GM18909 (cell line): ENCODE results near the gene TMEM17.
"Not testable (repeated sequence)": the region's sequence is repeated elsewhere in the genome, so short reads cannot be mapped to it uniquely, and the experiment has no call there.

ENCODE experiments used
- ATAC-seq: cut with Tn5 transposase; IDR thresholded peaks from one replicate; pipeline ENCODE4 v1.9.1; 2021; ENCODE audit warnings: mild to moderate bottlenecking; ENCODE audit not compliant: unreplicated experiment, poor library complexity

The TMEM17 gene, protein sequence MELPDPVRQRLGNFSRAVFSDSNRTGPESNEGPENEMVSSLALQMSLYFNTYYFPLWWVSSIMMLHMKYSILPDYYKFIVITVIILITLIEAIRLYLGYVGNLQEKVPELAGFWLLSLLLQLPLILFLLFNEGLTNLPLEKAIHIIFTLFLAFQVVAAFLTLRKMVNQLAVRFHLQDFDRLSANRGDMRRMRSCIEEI

DNA sequence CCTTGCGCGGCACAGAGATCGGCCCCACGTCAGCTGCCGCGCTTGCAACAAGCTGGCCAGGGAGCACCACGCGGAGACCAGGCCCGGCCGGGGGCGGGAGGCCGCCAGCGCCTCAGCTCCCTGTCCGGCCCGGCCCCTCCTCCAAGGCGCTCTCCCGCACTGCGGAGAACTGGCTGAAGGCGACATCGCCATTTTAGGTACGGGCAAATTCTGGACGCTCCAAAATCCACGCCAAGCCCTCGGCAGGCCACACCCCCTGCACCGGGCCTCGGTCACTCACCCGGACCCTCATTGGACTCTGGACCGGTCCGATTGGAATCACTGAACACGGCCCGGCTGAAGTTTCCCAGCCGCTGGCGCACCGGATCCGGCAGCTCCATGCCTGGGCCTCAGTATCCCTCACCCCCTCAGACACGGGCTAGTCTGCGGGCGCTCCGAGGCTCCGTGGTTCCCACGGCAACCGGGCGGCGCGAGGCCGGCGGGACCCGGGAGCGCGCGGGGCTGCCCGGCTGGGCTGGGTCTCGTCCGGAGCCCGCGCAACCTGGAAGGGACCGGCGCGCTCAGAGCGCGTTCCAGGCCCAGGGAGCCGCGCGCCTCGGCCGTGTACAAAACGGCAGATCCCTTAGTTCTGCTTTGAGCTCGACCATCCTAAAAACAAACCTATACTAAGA is at the start of gene TMEM17:
Gene TMEM17 (minus strand): TSS at position 446 of the 671 bp plus-strand sequence. CDS start 66 bp downstream, at position 380.
- ATAC-seq: peak; percentile 86

DNA sequence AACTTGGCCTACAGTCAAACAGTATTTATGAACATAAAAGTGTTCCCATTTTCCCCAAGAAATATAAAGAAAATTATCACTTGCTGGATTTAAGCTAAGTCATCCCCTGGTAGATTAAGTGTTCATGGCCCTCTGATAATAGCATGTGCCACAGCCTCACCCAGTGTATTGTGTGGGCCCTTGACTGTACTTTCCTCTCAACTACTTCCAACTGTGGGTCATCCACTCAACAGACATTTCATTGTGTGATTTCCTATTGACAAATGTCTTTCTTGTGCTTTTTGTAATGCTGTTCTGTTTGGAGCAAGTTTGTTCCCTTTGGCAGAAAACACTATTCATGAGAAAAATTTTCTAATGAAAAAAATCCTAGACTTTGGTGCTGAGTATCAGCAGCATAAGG is 48.4 kb upstream of the TMEM17 start:
- no peak for ATAC-seq

DNA sequence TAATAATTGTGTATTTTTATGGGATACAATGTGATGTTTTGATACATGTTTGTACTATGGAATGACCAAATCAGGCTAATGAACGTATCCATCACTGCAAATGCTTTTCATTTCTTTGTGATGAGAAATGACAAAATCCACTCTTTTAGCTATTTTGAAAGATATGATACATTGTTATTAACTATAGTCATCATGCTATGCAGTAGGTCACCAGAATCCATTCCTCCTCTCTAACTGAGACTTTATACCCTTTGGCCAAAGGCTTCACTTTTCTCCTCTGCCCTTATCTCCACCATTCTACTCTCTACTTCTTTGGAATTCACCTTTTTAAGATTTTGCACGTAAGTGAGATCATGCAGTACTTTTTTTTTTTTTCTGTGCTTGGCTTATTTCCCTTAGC is 44.5 kb upstream of the TMEM17 start:
- ATAC-seq: no peak

DNA sequence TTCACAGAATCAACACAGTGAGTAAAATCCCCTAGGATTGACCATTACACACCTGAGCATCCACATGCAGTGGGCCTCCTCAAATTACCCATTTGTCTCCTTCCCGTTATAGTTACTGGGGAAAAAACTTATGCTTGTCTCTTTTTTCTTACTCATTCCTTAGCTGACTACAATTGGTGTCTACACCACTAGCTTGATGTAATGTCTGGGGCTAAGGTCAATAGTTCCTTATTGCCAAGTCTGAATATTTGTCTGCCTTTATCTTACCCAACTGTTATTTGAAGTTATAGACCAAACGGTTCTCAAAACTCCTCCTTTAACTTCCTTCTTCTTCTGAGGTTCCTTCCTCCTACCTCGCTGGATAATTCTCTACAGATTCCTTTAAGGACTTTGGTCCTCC is 41.9 kb upstream of the TMEM17 start:
- ATAC-seq: no peak

DNA sequence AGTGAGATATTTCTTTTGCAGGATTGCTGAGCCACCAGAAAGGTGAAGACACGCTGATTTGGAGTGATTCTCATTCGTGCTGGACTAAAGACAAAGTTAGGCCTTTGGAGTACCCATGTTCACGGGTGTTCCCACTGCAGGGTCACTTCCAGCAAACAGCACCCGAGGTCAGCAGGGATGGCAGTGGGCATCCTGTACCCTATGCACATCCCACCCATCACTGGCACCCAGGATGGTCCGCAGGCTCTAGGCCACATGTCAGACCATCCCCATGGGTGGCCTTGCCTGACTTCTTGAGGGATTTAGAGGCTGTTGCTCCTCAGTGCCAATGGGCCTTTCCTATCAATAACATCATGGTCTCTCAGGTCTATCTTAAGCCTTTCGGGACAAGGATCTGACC is 39.3 kb upstream of the TMEM17 start:
- ATAC-seq: no peak

DNA sequence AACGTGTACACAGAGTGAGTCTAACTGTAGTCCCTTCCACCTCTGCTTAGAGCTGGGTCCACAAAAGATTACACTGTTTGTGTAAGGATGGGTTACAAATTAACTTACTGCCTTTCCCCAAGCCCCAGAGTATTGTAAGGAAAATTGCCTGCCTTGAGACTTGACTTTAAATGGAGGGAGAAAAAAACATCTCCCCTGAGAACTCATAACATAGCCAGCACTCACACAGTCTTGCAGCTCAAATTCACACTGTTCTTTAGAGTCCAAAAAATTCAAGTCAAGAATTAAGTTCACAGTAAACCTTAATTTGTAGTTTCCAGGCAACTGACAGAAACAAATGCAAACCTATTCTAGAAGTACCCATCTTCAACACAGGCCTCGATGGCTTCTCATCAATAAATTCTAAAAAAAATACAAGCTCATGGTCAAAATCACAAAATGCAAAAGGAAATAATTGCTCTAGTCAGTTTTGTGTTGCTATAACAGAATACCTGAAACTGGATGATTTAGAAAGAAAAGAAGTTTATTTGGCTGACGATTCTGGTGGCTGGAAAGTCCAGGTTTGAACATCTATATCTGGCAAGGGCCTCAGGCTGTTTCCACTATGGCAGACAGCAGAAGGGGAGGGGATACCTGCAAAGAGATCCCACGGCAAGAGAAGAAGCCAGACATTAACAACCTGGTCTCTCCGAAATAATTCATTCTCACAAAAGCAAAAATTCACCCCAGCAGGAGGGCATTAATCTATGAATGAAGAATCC is 34.6 kb upstream of the TMEM17 start:
- no peak for ATAC-seq

DNA sequence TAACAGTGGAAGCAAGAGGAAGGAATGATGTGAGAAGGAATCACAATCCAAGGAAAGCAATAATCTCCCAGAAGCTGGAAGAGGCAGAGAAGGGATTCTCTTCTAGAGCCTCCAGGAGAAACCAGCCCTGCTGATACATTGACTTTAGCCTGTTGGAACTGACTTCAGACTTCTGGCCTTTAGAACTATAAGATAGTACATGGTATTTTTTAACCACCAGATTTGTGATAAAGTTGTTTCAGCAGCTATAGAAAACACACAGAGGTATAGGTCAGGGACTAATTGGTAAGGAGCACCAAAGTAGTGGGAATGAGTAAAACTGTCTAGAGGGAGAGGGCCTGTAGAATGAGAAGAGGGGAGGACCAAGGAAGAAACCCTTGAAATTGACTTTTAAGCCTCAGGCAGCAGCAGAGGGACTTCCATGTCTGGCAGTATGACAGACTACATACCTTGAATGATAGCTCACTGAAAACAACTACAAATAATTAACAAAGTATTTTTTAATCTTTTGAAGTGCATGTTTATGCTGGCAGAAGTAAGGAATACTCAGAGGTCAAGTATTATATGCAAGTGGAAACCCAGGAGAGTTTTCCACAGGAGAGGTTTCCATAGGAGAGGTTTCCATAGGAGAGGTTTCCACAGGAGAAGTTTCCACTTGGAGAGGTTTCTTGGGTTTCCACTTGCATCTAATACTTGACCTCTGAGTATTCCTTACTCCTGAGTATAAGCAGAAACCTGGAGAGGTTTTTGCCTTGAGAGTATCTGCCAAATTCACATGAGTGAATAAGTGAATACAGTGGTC is 33.8 kb upstream of the TMEM17 start:
- no peak for ATAC-seq

DNA sequence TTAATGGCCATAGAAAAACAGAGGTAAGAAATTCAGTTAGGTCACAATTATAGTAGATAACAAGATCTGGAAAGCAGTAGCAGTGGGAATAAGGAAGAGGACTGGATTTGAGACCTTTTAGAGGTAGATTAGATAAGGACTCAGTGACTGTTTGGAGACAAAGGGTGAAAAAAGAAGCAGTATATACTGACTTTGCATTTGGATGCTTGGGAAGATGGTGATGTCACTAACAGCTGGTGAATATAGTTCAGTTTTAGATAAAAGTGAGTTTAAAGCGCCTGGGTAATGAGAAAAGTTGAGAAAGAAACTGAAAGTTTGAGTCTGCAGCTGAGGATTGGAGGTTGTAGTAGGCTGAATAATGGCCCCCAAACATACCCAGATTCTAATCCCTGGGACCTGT is 32.8 kb upstream of the TMEM17 start:
- no peak for ATAC-seq

DNA sequence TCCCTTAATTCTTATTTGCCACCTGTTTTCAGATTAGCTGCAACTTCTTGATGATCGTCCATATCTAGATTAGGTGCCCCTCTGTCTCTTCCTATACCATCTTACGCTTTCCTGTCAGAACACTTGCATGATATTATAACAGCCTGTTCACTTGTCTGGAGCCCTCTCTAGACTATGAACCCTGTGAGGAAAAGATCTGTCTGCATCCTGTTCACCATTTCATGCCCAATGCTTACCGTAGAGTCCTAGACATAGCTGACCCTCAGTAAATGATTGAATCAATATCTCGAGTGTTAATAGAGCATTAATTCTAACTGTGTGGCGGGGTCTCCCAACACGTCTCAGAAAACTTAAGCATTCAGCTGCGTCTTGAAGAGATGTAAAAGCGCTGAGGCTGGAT is 31.8 kb upstream of the TMEM17 start:
- no peak for ATAC-seq

DNA sequence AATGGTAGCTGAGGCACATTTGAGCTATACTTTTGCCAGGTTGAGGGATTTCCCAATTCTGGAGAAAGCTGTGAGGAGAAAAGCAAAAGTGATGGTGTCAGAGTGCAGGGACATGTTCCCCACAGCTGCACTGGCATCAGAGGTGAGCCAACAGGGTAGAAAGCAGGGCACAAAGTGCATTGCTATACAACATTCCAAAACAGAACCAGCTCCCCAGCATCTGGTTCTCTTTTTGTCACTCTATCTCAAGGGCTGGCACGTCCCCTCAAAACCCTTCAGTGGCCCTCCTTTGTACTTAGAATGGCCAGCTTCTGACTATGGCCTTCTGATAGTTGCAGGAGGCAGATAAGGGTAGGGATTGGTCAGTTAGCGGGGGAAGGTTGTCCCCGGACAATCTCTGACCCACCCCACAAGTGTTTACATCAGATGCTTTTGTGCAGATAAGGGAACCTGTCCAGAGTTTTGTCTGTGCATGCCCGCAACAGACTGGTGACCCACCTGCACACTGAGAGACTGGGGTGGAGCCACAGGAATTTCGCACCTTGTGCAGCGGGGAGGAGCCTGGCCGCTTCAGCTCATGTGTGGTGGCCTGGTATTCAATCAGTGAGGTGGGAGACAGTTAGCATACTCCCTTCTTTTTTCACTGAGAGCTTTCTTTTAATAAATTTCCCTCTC is 31.0 kb upstream of the TMEM17 start:
- no peak for ATAC-seq

DNA sequence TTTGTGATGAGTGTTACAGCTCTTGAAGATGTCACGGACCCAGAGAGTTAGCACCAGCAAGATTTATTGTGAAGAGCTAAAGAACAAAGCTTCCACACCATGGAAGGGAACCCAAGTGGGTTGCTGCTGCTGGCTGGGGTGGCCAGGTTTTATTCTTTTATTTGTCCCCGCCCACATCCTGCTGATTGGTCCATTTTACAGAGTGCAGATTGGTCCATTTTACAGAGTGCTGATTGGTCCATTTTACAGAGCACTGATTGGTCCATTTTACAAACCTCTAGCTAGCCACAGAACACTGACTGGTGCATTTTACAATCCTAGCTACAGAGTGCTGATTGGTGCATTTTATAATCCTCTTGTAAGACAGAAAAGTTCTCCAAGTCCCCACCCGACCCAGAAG is 29.5 kb upstream of the TMEM17 start:
- not testable (repeated sequence) for ATAC-seq

DNA sequence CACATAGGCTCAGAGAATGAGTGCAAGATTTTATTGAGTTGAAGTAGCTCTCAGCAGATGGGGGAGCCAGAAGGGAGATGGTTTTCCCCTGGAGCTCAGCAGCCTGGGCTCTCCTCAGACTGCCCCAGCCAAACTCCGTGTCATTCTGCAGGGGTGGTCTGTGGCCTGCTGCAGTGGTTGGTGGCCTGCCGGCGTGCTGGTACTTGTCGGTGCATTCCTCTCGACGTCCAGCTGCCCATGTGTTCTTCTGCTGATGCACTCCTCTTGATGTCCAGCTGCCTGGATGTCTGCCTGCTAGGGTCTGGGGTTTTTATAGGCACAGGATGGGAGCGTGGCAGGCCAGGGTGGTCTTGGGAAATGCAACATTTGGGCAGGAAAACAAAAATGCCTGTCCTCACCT is 25.6 kb upstream of the TMEM17 start:
- ATAC-seq: no peak

DNA sequence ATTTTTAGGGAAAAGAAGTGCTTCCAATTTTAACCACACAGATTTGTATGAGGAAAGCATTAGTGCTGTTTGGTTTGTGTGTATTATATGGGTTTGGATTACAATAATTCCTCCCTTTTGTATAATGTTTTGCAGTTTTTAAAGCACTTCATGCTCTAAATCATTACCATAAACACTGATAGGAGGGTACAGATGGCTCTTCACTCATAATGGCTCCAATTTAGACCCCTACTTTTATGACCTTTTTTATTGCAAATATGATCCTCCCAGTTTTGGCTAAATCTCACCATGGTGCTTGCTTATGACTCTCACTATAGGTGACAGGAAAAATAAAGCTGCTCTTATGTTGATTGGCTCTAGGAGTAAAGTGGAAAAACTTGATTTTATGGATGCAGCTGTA is 23.8 kb upstream of the TMEM17 start:
- ATAC-seq: no peak

DNA sequence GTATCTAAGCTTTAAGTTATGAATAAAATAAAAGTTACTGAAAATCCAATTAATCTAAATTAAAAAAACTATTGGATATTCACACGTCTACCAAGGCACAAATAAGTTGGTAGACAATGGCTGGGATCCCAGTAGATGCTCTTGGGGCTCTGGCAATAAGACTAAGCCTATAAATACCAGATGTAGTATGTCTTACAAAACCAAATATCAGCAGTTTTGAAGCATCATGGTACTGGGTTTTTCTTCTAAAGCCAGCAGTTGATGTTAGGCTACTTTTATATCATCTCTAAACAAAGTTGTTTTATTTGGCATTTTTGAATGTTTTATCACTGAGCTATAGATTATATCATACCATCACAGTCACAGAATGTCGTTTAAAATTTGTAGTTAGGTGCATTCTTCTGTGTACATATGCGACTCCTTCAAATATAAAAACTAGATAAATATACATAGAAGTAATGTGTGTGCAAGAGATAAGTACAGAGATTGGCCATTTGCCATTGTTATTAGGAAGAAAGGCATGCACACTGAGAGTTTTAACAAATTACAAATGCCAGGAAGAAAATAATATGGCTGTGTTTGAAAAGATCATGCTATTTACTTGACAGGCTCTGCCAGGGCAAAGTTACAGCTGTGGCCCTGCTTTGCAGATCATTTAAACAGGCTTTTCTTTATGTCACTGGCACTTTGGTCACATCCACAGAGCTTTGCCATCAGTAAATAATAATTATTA is 21.6 kb upstream of the TMEM17 start:
- no peak for ATAC-seq

DNA sequence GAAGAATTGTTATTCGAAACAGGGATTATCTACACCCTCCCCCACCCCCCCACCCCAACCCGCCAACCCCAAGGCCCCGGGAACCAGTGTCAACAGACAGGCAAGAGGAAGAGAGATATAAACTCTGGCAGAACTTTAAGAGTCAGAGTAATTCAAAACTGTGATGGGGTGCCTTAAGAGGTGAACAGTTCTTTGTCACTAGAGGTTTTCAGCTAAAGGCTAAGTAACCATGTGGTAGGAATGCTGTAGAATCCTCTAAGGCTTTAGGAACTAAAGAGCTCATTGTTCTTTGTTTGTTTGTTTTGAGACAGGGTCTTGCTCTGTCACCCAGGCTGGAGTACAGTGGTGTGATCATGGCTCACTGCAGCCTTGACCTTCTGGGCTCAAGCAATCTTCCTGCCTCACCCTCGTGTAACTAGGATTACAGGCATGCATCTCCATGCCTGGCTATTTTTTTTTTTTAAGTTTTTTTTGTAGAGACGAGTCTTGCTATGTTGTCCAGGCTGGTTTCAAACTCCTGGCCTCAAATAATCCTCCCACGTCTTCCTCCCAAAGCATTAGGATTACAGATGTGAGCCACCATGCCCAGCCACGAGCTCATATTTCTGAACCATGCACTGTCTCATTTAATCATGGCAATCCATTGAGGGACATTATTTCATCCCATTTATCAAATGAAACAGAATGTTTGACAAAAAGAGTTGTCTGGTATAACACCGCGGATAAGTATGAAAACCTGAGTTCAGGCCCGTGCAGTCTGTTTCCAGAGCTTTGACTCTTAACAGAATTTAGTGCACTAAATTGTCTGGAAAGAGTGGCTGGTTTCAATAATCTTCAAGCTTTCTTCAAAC is 20.8 kb upstream of the TMEM17 start:
- ATAC-seq: no peak

DNA sequence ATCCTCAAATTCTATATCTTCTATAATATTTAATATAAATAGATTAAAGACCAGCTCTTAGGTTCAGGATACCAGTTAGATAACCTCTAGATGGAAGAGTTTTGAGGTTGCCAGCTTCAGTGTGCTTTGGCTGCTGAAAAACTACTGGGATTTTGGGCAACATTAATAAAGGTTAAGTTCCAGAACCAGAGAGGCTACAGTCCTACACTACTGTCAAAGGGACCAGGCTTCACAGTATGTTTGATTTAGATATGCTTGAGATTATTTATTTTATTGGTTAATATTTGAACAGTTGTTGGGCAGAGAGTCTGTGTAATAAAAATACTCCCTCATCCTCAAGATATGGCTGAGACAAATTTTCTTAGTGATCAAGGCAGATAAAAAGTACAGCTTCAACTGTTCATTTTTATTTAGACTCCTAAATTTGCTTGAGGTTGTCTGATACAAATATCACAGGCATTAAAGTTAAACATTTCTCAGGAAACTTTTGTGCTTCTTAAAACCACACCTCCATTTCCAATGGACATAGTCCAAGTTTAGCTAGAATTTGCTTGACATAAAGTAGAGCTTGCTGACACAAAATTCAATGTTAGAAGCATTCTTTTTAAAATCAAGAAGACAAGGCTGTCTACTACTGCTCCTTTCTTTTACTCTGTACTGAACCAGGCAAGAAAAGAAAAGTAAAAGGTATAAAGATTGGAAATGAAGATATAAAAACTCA is 19.7 kb upstream of the TMEM17 start:
- no peak for ATAC-seq

DNA sequence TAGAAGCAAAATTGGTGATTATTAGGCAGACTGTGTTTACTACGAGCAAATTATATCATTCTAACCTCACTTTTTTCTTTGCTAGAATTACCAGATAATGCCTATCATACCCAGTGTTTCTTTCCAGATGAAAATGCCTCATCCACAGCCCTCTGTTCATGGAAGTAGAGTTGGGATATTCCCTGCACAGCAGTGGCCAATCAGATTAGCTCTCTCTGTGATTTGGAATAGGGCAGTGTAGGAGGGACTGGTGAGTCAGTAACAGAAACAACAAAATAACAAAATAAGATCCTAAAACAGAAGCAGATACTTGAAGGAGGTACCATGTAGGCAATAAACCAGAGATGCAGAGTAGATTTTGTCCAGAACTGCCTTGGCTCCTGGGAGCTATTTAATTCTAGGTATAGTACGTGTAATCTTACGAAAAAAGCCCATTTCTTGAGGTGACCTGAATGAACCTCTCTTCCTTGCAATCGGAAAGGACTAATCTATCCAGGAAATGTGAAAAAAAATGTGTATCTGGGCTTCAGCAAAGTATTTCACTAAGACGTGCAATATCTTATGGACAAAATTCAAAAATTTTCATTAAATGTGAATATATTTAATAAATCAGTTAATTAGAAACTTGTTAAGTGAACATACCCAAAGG is 18.4 kb upstream of the TMEM17 start:
- ATAC-seq: no peak

DNA sequence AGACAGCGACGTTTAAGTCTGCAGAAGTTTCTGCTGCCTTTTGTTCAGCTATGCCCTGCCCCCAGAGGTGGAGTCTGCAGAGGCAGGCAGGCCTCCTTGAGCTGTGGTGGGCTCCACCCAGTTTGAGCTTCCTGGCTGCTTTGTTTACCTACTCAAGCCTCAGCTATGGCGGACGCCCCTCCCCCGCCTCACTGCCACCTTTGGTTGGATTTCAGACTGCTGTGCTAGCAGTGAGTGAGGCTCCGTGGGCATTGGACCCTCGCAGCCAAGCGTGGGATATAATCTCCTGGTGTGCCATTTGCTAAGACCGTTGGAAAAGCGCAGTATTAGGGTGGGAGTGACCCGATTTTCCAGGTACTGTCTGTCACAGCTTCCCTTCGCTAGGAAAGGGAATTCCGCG is 15.1 kb upstream of the TMEM17 start:
- ATAC-seq: not testable (repeated sequence)
